Liver (tissue), 9 donors: ENCODE results near the gene DIAPH3. TPM values are rescaled to one million over a fixed set of nuclear protein-coding genes. Genes with fewer than 3 reads are reported as not detected.

ENCODE experiments used
- DNase-seq: peaks from one replicate; pipeline ENCODE4 v3.0.0-alpha.2; 2017; ENCODE audit warnings: low spot score
- H3K27ac ChIP-seq, 2 donors: one replicate each; pipeline ENCODE4 v1.7.0; 2013; ENCODE audit warnings: inconsistent platforms in 2 of 2, low read length in 2 of 2, control low read depth in 1 of 2, low read depth in 1 of 2, mild to moderate bottlenecking in 1 of 2
- H3K27me3 ChIP-seq, 4 donors: one replicate each; pipeline versions ENCODE4 v1.6.1 to v1.7.0; 2013; ENCODE audit warnings: low read length in 3 of 4, inconsistent platforms in 1 of 4, mild to moderate bottlenecking in 1 of 4, moderate library complexity in 1 of 4; ENCODE audit not compliant: control insufficient read depth in 4 of 4, insufficient read depth in 4 of 4
- H3K36me3 ChIP-seq, 4 donors: one replicate each; pipeline versions ENCODE4 v1.6.1 to v1.7.0; 2013; ENCODE audit warnings: low read length in 3 of 4, mild to moderate bottlenecking in 3 of 4, low read depth in 1 of 4, moderate library complexity in 1 of 4; ENCODE audit not compliant: control insufficient read depth in 4 of 4, insufficient read depth in 3 of 4
- H3K4me1 ChIP-seq, 4 donors: one replicate each; pipeline versions ENCODE4 v1.6.1 to v1.7.0; 2013; ENCODE audit warnings: low read length in 3 of 4, mild to moderate bottlenecking in 3 of 4, moderate library complexity in 1 of 4; ENCODE audit not compliant: control insufficient read depth in 4 of 4, insufficient read depth in 4 of 4
- H3K4me3 ChIP-seq, 3 donors: one replicate each; pipeline versions ENCODE4 v1.6.1 to v1.7.0; 2013; ENCODE audit warnings: low read length in 3 of 3, control low read depth in 1 of 3, low read depth in 1 of 3, mild to moderate bottlenecking in 1 of 3
- H3K9ac ChIP-seq, 2 donors: one replicate each; pipeline ENCODE4 v1.7.0; 2013; ENCODE audit warnings: low read length in 2 of 2, mild to moderate bottlenecking in 2 of 2, moderate library complexity in 2 of 2, control low read depth in 1 of 2, low read depth in 1 of 2
- H3K9me3 ChIP-seq, 4 donors: one replicate each; pipeline versions ENCODE4 v1.6.1 to v1.7.0; 2013; ENCODE audit warnings: low read length in 3 of 4; ENCODE audit not compliant: control insufficient read depth in 4 of 4
- FOXA1 ChIP-seq: IDR thresholded peaks from 2 replicates; pipeline ENCODE4 v1.6.1; 2016; ENCODE audit warnings: antibody characterized with exemption
- FOXA2 ChIP-seq: IDR thresholded peaks from 2 replicates; pipeline ENCODE4 v1.6.1; 2016; ENCODE audit warnings: antibody characterized with exemption
- GABPA ChIP-seq, 2 donors: IDR thresholded peaks in 1 of 2; conservative IDR thresholded peaks in 1 of 2; 2 replicates each; pipeline ENCODE4 v1.6.1; 2016; ENCODE audit warnings: antibody characterized with exemption in 2 of 2, mild to moderate bottlenecking in 1 of 2, moderate library complexity in 1 of 2
- HNF4G ChIP-seq: IDR thresholded peaks from 2 replicates; pipeline ENCODE4 v1.6.1; 2016; ENCODE audit warnings: antibody characterized with exemption
- RAD21 ChIP-seq, 2 donors: IDR thresholded peaks; 2 replicates each; pipeline ENCODE4 v1.6.1; 2016; ENCODE audit warnings: antibody characterized with exemption in 2 of 2, mild to moderate bottlenecking in 2 of 2
- SP1 ChIP-seq: IDR thresholded peaks from 2 replicates; pipeline ENCODE4 v1.6.1; 2018; ENCODE audit warnings: antibody characterized with exemption, mild to moderate bottlenecking
- TAF1 ChIP-seq: conservative IDR thresholded peaks from 2 replicates; pipeline ENCODE4 v1.6.1; 2016; ENCODE audit warnings: antibody characterized with exemption, mild to moderate bottlenecking
- YY1 ChIP-seq: IDR thresholded peaks from 2 replicates; pipeline ENCODE4 v1.6.1; 2016; ENCODE audit warnings: antibody characterized with exemption, mild to moderate bottlenecking
- ZBTB33 ChIP-seq: IDR thresholded peaks from 2 replicates; pipeline ENCODE4 v1.6.1; 2016; ENCODE audit warnings: antibody characterized with exemption
- WGBS: extraction: QIAGEN DNeasy Blood & Tissue Kit; methylation state at CpG from one replicate; pipeline ENCODE4 v1.1.7; 2013; 5-methylcytosine and 5-hydroxymethylcytosine counted together
- polyA plus RNA-seq, 2 donors: library from polyadenylated mRNA; stranded (reverse) in 1 of 2; unstranded in 1 of 2; fragments of 200-250 nt in 1 of 2; fragments of >200 nt in 1 of 2; fragmentation: Nextera tagmentation in 1 of 2; extraction: Ambion mirVana in 1 of 2; gene quantifications; one replicate each; pipeline versions ENCODE4 v1.2.1 to v1.2.3, GENCODE V29; 2013 to 2015
- total RNA-seq, 2 donors: library from RNA; depleted of rRNA; stranded (reverse); fragments of >200 nt; gene quantifications; one replicate each; pipeline ENCODE4 v1.2.3, GENCODE V29; 2014
- TF ChIP-seq, protein P1 (sequence below): IDR thresholded peaks from 2 replicates; pipeline ENCODE4 v1.6.1; 2016; ENCODE audit warnings: antibody characterized with exemption
- TF ChIP-seq, protein P2 (sequence below): IDR thresholded peaks from 2 replicates; pipeline ENCODE4 v1.6.1; 2016; ENCODE audit warnings: antibody characterized with exemption, mild to moderate bottlenecking
- TF ChIP-seq, protein P3 (sequence below): IDR thresholded peaks from 2 replicates; pipeline ENCODE4 v1.6.1; 2016; ENCODE audit warnings: antibody characterized with exemption
- TF ChIP-seq, protein P4 (sequence below): fragments of 150-350 bp; IDR thresholded peaks from 2 replicates; pipeline ENCODE4 v1.5.1; 2017; ENCODE audit warnings: improper control_type of control experiment, low read depth, low read length; ENCODE audit not compliant: missing input control
- donor health status: healthy.
- donor health status: healthy.
- donor health status: healthy.
- donor health status: healthy.
- donor health status: healthy.

Gene DIAPH3
- total and polyA plus RNA-seq, 4 donors, result 0.08 to 11.1 (median 0.27) TPM

- TF ChIP-seq YY1 (no peak), ZBTB33 (no peak), TAF1 (no peak)
- TF ChIP-seq, protein P1, sequence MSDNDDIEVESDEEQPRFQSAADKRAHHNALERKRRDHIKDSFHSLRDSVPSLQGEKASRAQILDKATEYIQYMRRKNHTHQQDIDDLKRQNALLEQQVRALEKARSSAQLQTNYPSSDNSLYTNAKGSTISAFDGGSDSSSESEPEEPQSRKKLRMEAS, result no peak
- TF ChIP-seq, protein P2, sequence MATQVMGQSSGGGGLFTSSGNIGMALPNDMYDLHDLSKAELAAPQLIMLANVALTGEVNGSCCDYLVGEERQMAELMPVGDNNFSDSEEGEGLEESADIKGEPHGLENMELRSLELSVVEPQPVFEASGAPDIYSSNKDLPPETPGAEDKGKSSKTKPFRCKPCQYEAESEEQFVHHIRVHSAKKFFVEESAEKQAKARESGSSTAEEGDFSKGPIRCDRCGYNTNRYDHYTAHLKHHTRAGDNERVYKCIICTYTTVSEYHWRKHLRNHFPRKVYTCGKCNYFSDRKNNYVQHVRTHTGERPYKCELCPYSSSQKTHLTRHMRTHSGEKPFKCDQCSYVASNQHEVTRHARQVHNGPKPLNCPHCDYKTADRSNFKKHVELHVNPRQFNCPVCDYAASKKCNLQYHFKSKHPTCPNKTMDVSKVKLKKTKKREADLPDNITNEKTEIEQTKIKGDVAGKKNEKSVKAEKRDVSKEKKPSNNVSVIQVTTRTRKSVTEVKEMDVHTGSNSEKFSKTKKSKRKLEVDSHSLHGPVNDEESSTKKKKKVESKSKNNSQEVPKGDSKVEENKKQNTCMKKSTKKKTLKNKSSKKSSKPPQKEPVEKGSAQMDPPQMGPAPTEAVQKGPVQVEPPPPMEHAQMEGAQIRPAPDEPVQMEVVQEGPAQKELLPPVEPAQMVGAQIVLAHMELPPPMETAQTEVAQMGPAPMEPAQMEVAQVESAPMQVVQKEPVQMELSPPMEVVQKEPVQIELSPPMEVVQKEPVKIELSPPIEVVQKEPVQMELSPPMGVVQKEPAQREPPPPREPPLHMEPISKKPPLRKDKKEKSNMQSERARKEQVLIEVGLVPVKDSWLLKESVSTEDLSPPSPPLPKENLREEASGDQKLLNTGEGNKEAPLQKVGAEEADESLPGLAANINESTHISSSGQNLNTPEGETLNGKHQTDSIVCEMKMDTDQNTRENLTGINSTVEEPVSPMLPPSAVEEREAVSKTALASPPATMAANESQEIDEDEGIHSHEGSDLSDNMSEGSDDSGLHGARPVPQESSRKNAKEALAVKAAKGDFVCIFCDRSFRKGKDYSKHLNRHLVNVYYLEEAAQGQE, result no peak
- DNase-seq, result no peak
- Histone ChIP-seq H3K27ac (no peak overlapping the region), H3K4me3 (no peak overlapping the region), H3K27me3 (peaks cover 0 to 3% (median 0%) of the 10 kb centered on the region in 4 donors), H3K4me1 (no peaks in the 10 kb centered on the region), H3K36me3 (no peaks in the 10 kb centered on the region), H3K9me3 (no peaks in the 10 kb centered on the region), H3K9ac (no peak overlapping the region)
- WGBS, result 88% methylated on average over 3 of the region's 3 CpGs
These were observed 6.7 kb upstream of the DIAPH3 start for GRCh38 chr13:60170414-60170813.

GRCh38 chr13:60169239-60170031, 5.7 kb upstream of the DIAPH3 start:
- Histone ChIP-seq H3K4me3 (no peak overlapping the region), H3K27ac (no peak overlapping the region), H3K4me1 (no peaks in the 10 kb centered on the region), H3K9me3 (no peaks in the 10 kb centered on the region), H3K9ac (no peak overlapping the region), H3K36me3 (no peaks in the 10 kb centered on the region), H3K27me3 (peaks cover 0 to 3% (median 0%) of the 10 kb centered on the region in 4 donors)
- no peak for TF ChIP-seq RAD21 (IDR thresholded peaks at IDR 0.05)
- no peak for TF ChIP-seq GABPA (IDR thresholded peaks at IDR 0.05 in 1 of 2, conservative IDR thresholded peaks at IDR 0.05 in 1 of 2)
- TF ChIP-seq, protein P3, sequence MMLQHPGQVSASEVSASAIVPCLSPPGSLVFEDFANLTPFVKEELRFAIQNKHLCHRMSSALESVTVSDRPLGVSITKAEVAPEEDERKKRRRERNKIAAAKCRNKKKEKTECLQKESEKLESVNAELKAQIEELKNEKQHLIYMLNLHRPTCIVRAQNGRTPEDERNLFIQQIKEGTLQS, result no peak
- no peak for TF ChIP-seq SP1
- TF ChIP-seq, protein P4, sequence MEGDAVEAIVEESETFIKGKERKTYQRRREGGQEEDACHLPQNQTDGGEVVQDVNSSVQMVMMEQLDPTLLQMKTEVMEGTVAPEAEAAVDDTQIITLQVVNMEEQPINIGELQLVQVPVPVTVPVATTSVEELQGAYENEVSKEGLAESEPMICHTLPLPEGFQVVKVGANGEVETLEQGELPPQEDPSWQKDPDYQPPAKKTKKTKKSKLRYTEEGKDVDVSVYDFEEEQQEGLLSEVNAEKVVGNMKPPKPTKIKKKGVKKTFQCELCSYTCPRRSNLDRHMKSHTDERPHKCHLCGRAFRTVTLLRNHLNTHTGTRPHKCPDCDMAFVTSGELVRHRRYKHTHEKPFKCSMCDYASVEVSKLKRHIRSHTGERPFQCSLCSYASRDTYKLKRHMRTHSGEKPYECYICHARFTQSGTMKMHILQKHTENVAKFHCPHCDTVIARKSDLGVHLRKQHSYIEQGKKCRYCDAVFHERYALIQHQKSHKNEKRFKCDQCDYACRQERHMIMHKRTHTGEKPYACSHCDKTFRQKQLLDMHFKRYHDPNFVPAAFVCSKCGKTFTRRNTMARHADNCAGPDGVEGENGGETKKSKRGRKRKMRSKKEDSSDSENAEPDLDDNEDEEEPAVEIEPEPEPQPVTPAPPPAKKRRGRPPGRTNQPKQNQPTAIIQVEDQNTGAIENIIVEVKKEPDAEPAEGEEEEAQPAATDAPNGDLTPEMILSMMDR, result no peak
- no peak for TF ChIP-seq HNF4G
- no peak for TF ChIP-seq FOXA1
- no peak for TF ChIP-seq FOXA2
- no peak for TF ChIP-seq YY1
- DNase-seq, result no peak
- 90% methylated on average over 3 of the region's 3 CpGs for WGBS
